Urinary bladder (tissue), 4 donors: Measurements from ENCODE around the gene CLEC3A. TPM values are rescaled to one million over a fixed set of nuclear protein-coding genes. Genes with fewer than 3 reads are reported as not detected.

ENCODE experiments used
- DNase-seq: peaks from one replicate; pipeline ENCODE4 v3.0.0-alpha.2; 2015; ENCODE audit errors: extremely low spot score
- H3K27ac ChIP-seq: one replicate; pipeline ENCODE4 v1.5.1; 2013; ENCODE audit warnings: low read depth, mild to moderate bottlenecking, moderate library complexity
- H3K36me3 ChIP-seq: one replicate; pipeline ENCODE4 v1.6.1; 2013; ENCODE audit warnings: mild to moderate bottlenecking, moderate library complexity; ENCODE audit not compliant: insufficient read depth
- H3K4me1 ChIP-seq: one replicate; pipeline ENCODE4 v1.6.1; 2013; ENCODE audit warnings: mild to moderate bottlenecking, moderate library complexity; ENCODE audit not compliant: insufficient read depth
- H3K4me3 ChIP-seq: one replicate; pipeline ENCODE4 v1.5.1; 2013; ENCODE audit warnings: low read depth, low read length
- WGBS: extraction: QIAGEN DNeasy Blood & Tissue Kit; methylation state at CpG from one replicate; pipeline ENCODE4 v1.1.7; 2013; 5-methylcytosine and 5-hydroxymethylcytosine counted together
- polyA plus RNA-seq: library from polyadenylated mRNA; stranded (reverse); fragments of 200-250 nt; gene quantifications from one replicate; pipeline ENCODE4 v1.2.3, GENCODE V29; 2013
- total RNA-seq: library from RNA; depleted of rRNA; stranded (reverse); fragments of >200 nt; gene quantifications from one replicate; pipeline ENCODE4 v1.2.3, GENCODE V29; 2014
- donor health status: healthy with polysubstance abuse.
- donor health status: healthy.

CLEC3A gene
- total and polyA plus RNA-seq, 2 donors = 12.4 to 16.8 TPM

DNA sequence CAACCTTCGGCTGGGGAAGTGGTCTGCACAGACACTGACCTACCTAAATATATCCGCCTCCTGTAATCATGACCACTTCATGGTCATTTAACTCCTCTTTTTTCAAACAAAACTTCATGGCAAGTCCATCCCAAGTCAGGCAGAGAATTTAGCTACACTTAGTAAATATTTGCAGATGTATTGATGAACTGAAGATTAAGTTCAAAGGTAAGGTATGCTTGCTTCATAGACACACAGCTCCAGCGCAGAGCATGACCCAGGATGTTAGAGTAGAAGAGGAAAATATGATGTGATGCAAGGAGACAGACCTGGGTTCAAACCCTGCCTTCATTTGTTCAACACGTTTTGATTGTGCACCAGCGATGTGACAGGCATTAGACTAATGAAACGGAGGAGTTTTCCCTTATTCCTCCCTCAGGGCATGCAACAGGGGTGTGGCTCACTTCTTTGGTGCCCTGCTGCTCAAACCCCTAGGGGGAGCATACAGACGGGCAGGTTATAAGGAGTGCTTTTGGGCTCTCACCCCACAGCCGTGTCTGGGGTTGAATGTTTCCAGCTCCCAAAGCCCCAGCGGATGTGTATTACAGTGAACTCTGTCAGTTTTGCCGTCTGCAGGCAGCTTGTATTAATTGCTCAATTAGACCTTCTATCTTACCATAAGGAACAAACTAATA is 23.9 kb upstream of the CLEC3A start:
- Histone ChIP-seq H3K4me1 (no peaks in the 10 kb centered on the region), H3K36me3 (no peaks in the 10 kb centered on the region), H3K27ac (no peak overlapping the region), H3K4me3 (no peak overlapping the region)
- WGBS = 77% methylated on average over 10 of the region's 10 CpGs
- no peak for DNase-seq

- WGBS = 35% methylated on average over 4 of the region's 4 CpGs
- no peak for DNase-seq
- H3K4me3 ChIP-seq = no peak overlapping the region
- H3K27ac ChIP-seq = no peak overlapping the region
- no peaks in the 10 kb centered on the region for H3K36me3 ChIP-seq
- H3K4me1 ChIP-seq = no peaks in the 10 kb centered on the region
Measured at GRCh38 chr16:78001451-78002025, 20.8 kb upstream of the CLEC3A start.

- H3K27ac ChIP-seq = no peak overlapping the region
- peak; percentile 36 for DNase-seq
- H3K4me1 ChIP-seq = no peaks in the 10 kb centered on the region
- H3K36me3 ChIP-seq = no peaks in the 10 kb centered on the region
- no peak overlapping the region for H3K4me3 ChIP-seq
- WGBS = 17% methylated on average over 11 of the region's 11 CpGs
Measured at GRCh38 chr16:78002915-78003538, 19.3 kb upstream of the CLEC3A start.

DNA sequence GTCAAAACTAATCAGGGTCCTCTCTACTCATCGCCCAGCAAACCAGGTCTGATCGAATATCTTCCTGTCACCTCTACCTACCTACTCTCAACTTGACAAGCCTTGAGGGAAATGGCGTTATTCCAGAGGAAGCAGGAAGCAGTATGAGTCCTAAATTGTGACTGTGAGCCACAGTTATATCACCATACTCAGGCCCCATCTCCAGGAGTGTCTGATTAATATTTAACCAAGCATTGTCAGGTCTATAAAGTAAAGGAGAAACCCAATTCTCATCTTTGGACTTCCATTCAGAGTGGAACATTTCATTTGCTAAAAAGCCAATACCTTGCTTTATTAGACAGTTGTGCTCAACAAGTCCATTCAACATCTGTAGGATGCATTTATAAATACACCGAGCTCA is 17.8 kb upstream of the CLEC3A start:
- Histone ChIP-seq H3K36me3 (no peaks in the 10 kb centered on the region), H3K4me3 (no peak overlapping the region), H3K27ac (no peak overlapping the region), H3K4me1 (no peaks in the 10 kb centered on the region)
- DNase-seq = no peak
- WGBS = 87% methylated on average over 4 of the region's 4 CpGs

GRCh38 chr16:78005881-78006280 is 16.5 kb upstream of the CLEC3A start:
- Histone ChIP-seq H3K4me3 (no peak overlapping the region), H3K27ac (no peak overlapping the region), H3K4me1 (no peaks in the 10 kb centered on the region), H3K36me3 (no peaks in the 10 kb centered on the region)
- WGBS = 82% methylated on average over 5 of the region's 5 CpGs
- DNase-seq = no peak

DNA sequence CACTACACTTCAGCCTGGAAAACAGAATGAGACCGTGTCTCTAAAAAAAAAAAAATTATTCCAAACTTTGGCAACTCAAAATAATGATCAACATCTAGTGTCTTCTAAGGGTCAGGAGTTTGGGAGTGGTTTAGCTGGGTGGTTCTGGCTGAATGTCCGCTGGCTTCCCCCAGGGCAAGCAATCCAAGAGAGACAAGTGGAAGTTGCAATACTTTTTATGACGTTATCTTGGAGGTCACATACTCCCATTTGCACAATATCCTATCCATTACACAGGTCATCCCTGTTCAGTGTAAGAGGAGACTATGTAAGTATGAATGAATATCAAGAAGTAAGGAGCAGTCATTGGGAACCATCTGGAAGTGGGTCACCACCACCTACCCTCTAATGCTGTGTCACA is 15.2 kb upstream of the CLEC3A start:
- Histone ChIP-seq H3K4me1 (no peaks in the 10 kb centered on the region), H3K36me3 (no peaks in the 10 kb centered on the region), H3K4me3 (no peak overlapping the region), H3K27ac (no peak overlapping the region)
- no peak for DNase-seq
- 71% methylated on average over 3 of the region's 3 CpGs for WGBS

GRCh38 chr16:78024159-78024558 is 1.8 kb downstream of the CLEC3A start:
- DNase-seq = no peak
- peaks cover 1% of the 10 kb centered on the region for H3K4me1 ChIP-seq
- H3K27ac ChIP-seq = no peak overlapping the region
- 90% methylated on average over 5 of the region's 5 CpGs for WGBS
- H3K4me3 ChIP-seq = no peak overlapping the region
- no peaks in the 10 kb centered on the region for H3K36me3 ChIP-seq

GRCh38 chr16:78025631-78026030 is 3.3 kb downstream of the CLEC3A start:
- no peaks in the 10 kb centered on the region for H3K36me3 ChIP-seq
- H3K4me1 ChIP-seq = peaks cover 1% of the 10 kb centered on the region
- 92% methylated on average over 1 of the region's 1 CpG for WGBS
- H3K27ac ChIP-seq = no peak overlapping the region
- DNase-seq = no peak
- H3K4me3 ChIP-seq = no peak overlapping the region

DNA sequence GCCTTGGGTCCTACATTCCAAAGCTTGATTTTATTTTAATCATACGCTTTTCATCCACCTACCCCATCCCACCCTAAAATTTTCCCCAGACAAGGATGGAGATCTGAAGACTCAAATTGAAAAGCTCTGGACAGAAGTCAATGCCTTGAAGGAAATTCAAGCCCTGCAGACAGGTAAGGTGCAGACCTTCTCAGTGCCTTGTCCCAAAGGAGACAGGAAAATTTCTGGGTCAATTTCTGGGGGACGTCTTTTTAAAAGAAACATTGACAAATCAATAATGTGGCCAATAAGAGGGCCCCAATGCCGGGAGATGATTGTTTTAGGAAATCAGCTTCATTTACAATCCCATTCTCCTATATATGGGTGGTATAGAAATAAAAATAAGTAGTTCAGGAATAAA is 5.7 kb downstream of the CLEC3A start:
- no peak for DNase-seq
- Histone ChIP-seq H3K4me1 (no peaks in the 10 kb centered on the region), H3K4me3 (no peak overlapping the region), H3K27ac (no peak overlapping the region), H3K36me3 (no peaks in the 10 kb centered on the region)
- WGBS = 48% methylated on average over 3 of the region's 3 CpGs

DNA sequence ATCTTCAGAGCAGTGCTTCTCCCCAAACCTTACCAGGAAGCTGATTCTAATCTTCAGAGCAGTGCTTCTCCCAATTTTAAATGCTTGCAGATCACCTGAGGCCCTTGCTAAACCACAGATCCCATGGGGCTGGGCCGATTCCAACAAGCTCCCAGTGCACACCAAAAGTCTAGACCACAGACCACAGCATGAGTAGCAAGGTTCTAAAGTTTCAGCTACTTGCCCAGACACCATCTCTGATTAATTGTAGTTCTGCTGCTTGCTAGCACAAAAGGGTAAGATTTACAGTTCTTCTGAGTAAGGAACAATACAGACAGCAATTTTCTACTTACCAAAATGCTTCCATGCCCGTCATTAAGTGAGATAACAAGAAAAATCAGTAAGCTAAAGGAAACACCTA is 12.2 kb downstream of the CLEC3A start:
- Histone ChIP-seq H3K36me3 (no peaks in the 10 kb centered on the region), H3K27ac (no peak overlapping the region), H3K4me1 (no peaks in the 10 kb centered on the region), H3K4me3 (no peak overlapping the region)
- no peak for DNase-seq
- 61% methylated on average over 2 of the region's 2 CpGs for WGBS

- no peak overlapping the region for H3K27ac ChIP-seq
- WGBS = 57% methylated on average over 2 of the region's 2 CpGs
- no peaks in the 10 kb centered on the region for H3K36me3 ChIP-seq
- no peaks in the 10 kb centered on the region for H3K4me1 ChIP-seq
- H3K4me3 ChIP-seq = no peak overlapping the region
- DNase-seq = no peak
Measured at GRCh38 chr16:78035012-78035411, 12.7 kb downstream of the CLEC3A start.

DNA sequence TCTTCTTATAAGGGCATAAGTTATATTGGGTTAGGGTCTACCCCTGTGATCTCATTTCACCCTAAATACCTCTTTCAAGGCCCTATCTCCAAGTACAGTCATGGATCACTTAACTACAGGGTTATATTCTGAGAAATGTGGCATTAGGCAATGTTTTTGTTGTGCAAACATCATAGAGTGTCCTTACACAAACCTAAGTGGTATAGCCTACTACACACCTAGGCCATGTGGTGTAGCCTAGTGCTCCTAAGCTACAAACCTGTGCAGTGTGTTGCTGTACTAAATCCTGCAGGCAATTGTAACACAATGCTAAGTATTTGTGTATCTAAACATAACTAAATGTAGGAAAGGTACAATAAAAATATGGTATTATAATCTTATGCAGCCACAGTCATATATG is 18.0 kb downstream of the CLEC3A start:
- no peak for DNase-seq

DNA sequence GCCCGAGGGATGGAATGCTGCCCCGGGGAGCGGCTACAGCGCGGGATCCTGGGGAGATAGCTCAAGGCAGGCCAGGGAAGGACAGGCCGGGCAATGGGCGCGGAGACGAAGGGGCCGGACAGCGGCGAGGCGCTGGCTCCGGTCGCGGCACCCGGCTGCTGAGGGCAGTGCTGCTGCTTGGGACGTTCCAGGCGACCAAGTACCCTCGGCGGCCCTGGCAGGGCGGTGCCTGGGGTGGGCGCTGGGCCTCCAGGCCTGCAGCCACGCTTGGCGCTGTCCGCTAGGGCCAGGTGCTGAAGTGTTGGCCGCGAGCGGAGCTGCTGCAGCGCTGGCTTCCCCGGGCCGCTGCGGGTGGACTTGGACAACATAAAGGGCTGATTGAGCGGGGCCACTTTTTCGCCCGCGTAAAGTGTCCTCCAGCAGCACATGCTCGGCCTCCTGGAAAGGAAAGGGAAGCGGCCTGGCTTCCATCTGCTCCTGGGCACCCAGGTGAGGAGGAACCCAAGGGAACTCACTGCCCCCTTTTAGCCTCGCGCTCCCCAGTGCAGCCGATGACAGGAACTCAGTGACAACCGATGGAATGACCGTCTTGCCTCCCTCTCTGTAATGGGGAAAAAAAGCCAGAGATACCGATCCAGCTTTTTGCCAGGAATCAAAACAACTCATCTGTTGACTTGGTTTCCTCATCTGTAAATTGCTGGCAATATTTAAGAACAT is 23.7 kb downstream of the CLEC3A start:
- peak; percentile 28 for DNase-seq
- Histone ChIP-seq H3K27ac (no peak overlapping the region), H3K36me3 (no peaks in the 10 kb centered on the region), H3K4me1 (no peaks in the 10 kb centered on the region), H3K4me3 (no peak overlapping the region)
- 10% methylated on average over 45 of the region's 45 CpGs for WGBS

More for the DNA sequence above, 18.0 kb downstream of the CLEC3A start:
- Histone ChIP-seq H3K27ac (no peak overlapping the region), H3K4me1 (no peaks in the 10 kb centered on the region), H3K36me3 (no peaks in the 10 kb centered on the region), H3K4me3 (no peak overlapping the region)

GRCh38 chr16:78048319-78048718 is 26.0 kb downstream of the CLEC3A start:
- H3K27ac ChIP-seq = no peak overlapping the region
- 82% methylated on average over 15 of the region's 15 CpGs for WGBS

More at GRCh38 chr16:78048319-78048718, 26.0 kb downstream of the CLEC3A start:
- Histone ChIP-seq H3K4me3 (no peak overlapping the region), H3K36me3 (no peaks in the 10 kb centered on the region), H3K4me1 (no peaks in the 10 kb centered on the region)
- DNase-seq = no peak
